Neuronal stem cell (in vitro differentiated cells): Measurements from ENCODE around the gene NPL.

Experiments used
- DNase-seq: peaks from one replicate; pipeline ENCODE4 v3.0.0-alpha.2; 2013; ENCODE audit warnings: low spot score
- H2AFZ ChIP-seq: one replicate; pipeline ENCODE4 v1.6.1; 2013; ENCODE audit warnings: mild to moderate bottlenecking, low read length, inconsistent platforms
- H2AK5ac ChIP-seq: 2 replicates; pipeline ENCODE4 v1.6.1; 2013; ENCODE audit warnings: low read depth, mild to moderate bottlenecking, inconsistent platforms, low read length, moderate library complexity, mixed read lengths
- H2BK120ac ChIP-seq: 2 replicates; pipeline ENCODE4 v1.6.1; 2013; ENCODE audit warnings: low read depth, mild to moderate bottlenecking, inconsistent platforms, low read length, moderate library complexity, mixed read lengths
- H2BK12ac ChIP-seq: one replicate; pipeline ENCODE4 v1.6.1; 2013; ENCODE audit warnings: low read length, inconsistent platforms
- H2BK15ac ChIP-seq: 2 replicates; pipeline ENCODE4 v1.6.1; 2013; ENCODE audit warnings: mild to moderate bottlenecking, low read length, inconsistent platforms, mixed read lengths
- H2BK5ac ChIP-seq: one replicate; pipeline ENCODE4 v1.6.1; 2013; ENCODE audit warnings: inconsistent platforms, mild to moderate bottlenecking, low read length, moderate library complexity
- H3K14ac ChIP-seq: one replicate; pipeline ENCODE4 v1.6.1; 2013; ENCODE audit warnings: low read length, inconsistent platforms
- H3K18ac ChIP-seq: 2 replicates; pipeline ENCODE4 v1.6.1; 2013; ENCODE audit warnings: low read length, inconsistent platforms
- H3K23ac ChIP-seq: 2 replicates; pipeline ENCODE4 v1.6.1; 2013; ENCODE audit warnings: low read depth, mild to moderate bottlenecking, mixed read lengths, low read length, inconsistent platforms; ENCODE audit not compliant: poor library complexity
- H3K27ac ChIP-seq: replicated peaks from 3 replicates; pipeline ENCODE4 v1.5.1; 2013; ENCODE audit warnings: low read length, inconsistent platforms
- H3K27me3 ChIP-seq, 3 experiments: 2 replicates each; pipeline ENCODE4 v1.6.1; 2013; ENCODE audit warnings: low read length in 3 of 3, mild to moderate bottlenecking in 2 of 3, inconsistent platforms in 1 of 3, low read depth in 1 of 3, mixed read lengths in 1 of 3, moderate library complexity in 1 of 3; ENCODE audit not compliant: control insufficient read depth in 3 of 3, insufficient read depth in 3 of 3
- H3K36me3 ChIP-seq, 2 donors: replicated peaks in 1 of 2; 2 replicates each; pipeline ENCODE4 v1.6.1; 2013; ENCODE audit warnings: low read length in 2 of 2; ENCODE audit not compliant: control insufficient read depth in 2 of 2, insufficient read depth in 2 of 2
- H3K4ac ChIP-seq: 2 replicates; pipeline ENCODE4 v1.6.1; 2013; ENCODE audit warnings: inconsistent platforms, mild to moderate bottlenecking, low read length, moderate library complexity
- H3K4me1 ChIP-seq, 2 donors: 1 replicate in 1 of 2; 2 replicates in 1 of 2; pipeline ENCODE4 v1.6.1; 2013; ENCODE audit warnings: low read length in 2 of 2, low read depth in 1 of 2; ENCODE audit not compliant: control insufficient read depth in 2 of 2, insufficient read depth in 1 of 2
- H3K4me2 ChIP-seq: one replicate; pipeline ENCODE4 v1.6.1; 2013; ENCODE audit warnings: mild to moderate bottlenecking, low read length, inconsistent platforms; ENCODE audit not compliant: insufficient read depth, poor library complexity, severe bottlenecking
- H3K4me3 ChIP-seq, 2 donors: 2 replicates each; pipeline ENCODE4 v1.5.1; 2013; ENCODE audit warnings: low read length in 2 of 2, mild to moderate bottlenecking in 2 of 2, inconsistent platforms in 1 of 2, moderate library complexity in 1 of 2
- H3K79me1 ChIP-seq: one replicate; pipeline ENCODE4 v1.6.1; 2013; ENCODE audit warnings: low read depth, mild to moderate bottlenecking, inconsistent platforms, low read length, moderate library complexity
- H3K9ac ChIP-seq: one replicate; pipeline ENCODE4 v1.6.1; 2013; ENCODE audit warnings: mild to moderate bottlenecking, low read depth, low read length, inconsistent platforms; ENCODE audit not compliant: poor library complexity
- H3K9me3 ChIP-seq, 2 donors: replicated peaks in 1 of 2; 2 replicates each; pipeline versions ENCODE3 to v1.6.1; 2013; ENCODE audit warnings: low read length in 2 of 2, mild to moderate bottlenecking in 2 of 2, inconsistent platforms in 1 of 2, low read depth in 1 of 2, mixed read lengths in 1 of 2, moderate library complexity in 1 of 2; ENCODE audit not compliant: control insufficient read depth in 2 of 2, insufficient read depth in 1 of 2
- H4K8ac ChIP-seq: one replicate; pipeline ENCODE4 v1.6.1; 2013; ENCODE audit warnings: low read depth, mild to moderate bottlenecking, inconsistent platforms, low read length, moderate library complexity
- H4K91ac ChIP-seq: one replicate; pipeline ENCODE4 v1.6.1; 2013; ENCODE audit warnings: low read length, low read depth, mild to moderate bottlenecking, inconsistent platforms; ENCODE audit not compliant: poor library complexity
- WGBS, 2 donors: extraction: QIAGEN DNeasy Blood & Tissue Kit; methylation state at CpG; one replicate each; pipeline ENCODE4 v1.1.7; 2013; ENCODE audit warnings: missing lambda C conversion rate in 2 of 2, mixed read lengths in 1 of 2; ENCODE audit not compliant: insufficient read length in 2 of 2, insufficient replicate concordance in 1 of 2; ENCODE audit errors: extremely low coverage in 2 of 2; 5-methylcytosine and 5-hydroxymethylcytosine counted together

The NPL gene

GRCh38 chr1:182791281-182792179, 2.0 kb downstream of the NPL start:
- no peaks in the 10 kb centered on the region for H3K79me1 ChIP-seq
- no peak overlapping the region for H3K9ac ChIP-seq
- DNase-seq = no peak
- H2BK120ac ChIP-seq = no peak overlapping the region
- no peak overlapping the region for H2BK5ac ChIP-seq
- no peak overlapping the region for H3K27ac ChIP-seq
- H3K4me2 ChIP-seq = no peak overlapping the region
- no peak overlapping the region for H4K91ac ChIP-seq
- H2AK5ac ChIP-seq = no peak overlapping the region
- no peak overlapping the region for H3K4ac ChIP-seq
- peaks cover 3 to 44% (median 17%) of the 10 kb centered on the region in 3 experiments for H3K27me3 ChIP-seq
- WGBS, 2 donors = 100% methylated on average over 2 of the region's 8 CpGs; no CpG with 5 or more reads in 1 of the 2 donors
- H2AFZ ChIP-seq = no peak overlapping the region
- no peaks in the 10 kb centered on the region for H3K9me3 ChIP-seq
- no peak overlapping the region for H2BK15ac ChIP-seq
- H2BK12ac ChIP-seq = no peak overlapping the region
- H3K18ac ChIP-seq = no peak overlapping the region
- no peak overlapping the region for H3K14ac ChIP-seq
- no peak overlapping the region for H3K4me3 ChIP-seq
- no peak overlapping the region for H4K8ac ChIP-seq
- no peaks in the 10 kb centered on the region for H3K36me3 ChIP-seq
- H3K4me1 ChIP-seq = peaks cover 2% of the 10 kb centered on the region in 2 donors
- H3K23ac ChIP-seq = no peak overlapping the region

GRCh38 chr1:182794091-182794490, 4.5 kb downstream of the NPL start:
- no peak overlapping the region for H3K27ac ChIP-seq

GRCh38 chr1:182794676-182795201, 5.2 kb downstream of the NPL start:
- Histone ChIP-seq H3K27ac (no peak overlapping the region), H2AK5ac (no peak overlapping the region), H3K27me3 (peaks cover 0 to 15% (median 5%) of the 10 kb centered on the region in 3 experiments), H3K4me1 (peaks cover 0 to 2% of the 10 kb centered on the region in 2 donors), H2AFZ (no peak overlapping the region), H2BK12ac (no peak overlapping the region), H3K36me3 (no peaks in the 10 kb centered on the region), H3K79me1 (no peaks in the 10 kb centered on the region), H3K9ac (no peak overlapping the region), H2BK120ac (no peak overlapping the region), H3K4me3 (no peak overlapping the region), H2BK5ac (no peak overlapping the region), H2BK15ac (no peak overlapping the region), H4K91ac (no peak overlapping the region), H3K14ac (no peak overlapping the region), H3K18ac (no peak overlapping the region), H4K8ac (no peak overlapping the region), H3K9me3 (no peaks in the 10 kb centered on the region), H3K4ac (no peak overlapping the region), H3K23ac (no peak overlapping the region), H3K4me2 (no peak overlapping the region)
- WGBS, 2 donors = no CpG with 5 or more reads among the region's 3 CpGs
- no peak for DNase-seq

More at GRCh38 chr1:182794091-182794490, 4.5 kb downstream of the NPL start:
- Histone ChIP-seq H3K23ac (no peak overlapping the region), H2BK5ac (no peak overlapping the region), H3K9me3 (no peaks in the 10 kb centered on the region), H2BK15ac (no peak overlapping the region), H4K8ac (no peak overlapping the region), H3K4me1 (peaks cover 0 to 2% of the 10 kb centered on the region in 2 donors), H3K4me2 (no peak overlapping the region), H3K79me1 (no peaks in the 10 kb centered on the region), H3K9ac (no peak overlapping the region), H3K4me3 (no peak overlapping the region), H4K91ac (no peak overlapping the region), H3K18ac (no peak overlapping the region), H2AK5ac (no peak overlapping the region), H2AFZ (no peak overlapping the region), H3K4ac (no peak overlapping the region), H3K14ac (no peak overlapping the region), H3K36me3 (no peaks in the 10 kb centered on the region), H2BK120ac (no peak overlapping the region), H3K27me3 (peaks cover 3 to 21% (median 9%) of the 10 kb centered on the region in 3 experiments), H2BK12ac (no peak overlapping the region)
- DNase-seq = no peak
- WGBS, 2 donors = no CpG with 5 or more reads among the region's 2 CpGs

- H3K36me3 ChIP-seq = no peaks in the 10 kb centered on the region
- H3K4me1 ChIP-seq = peaks cover 0 to 2% of the 10 kb centered on the region in 2 donors
- DNase-seq = no peak
- no peaks in the 10 kb centered on the region for H3K79me1 ChIP-seq
- no peak overlapping the region for H3K4ac ChIP-seq
- no peak overlapping the region for H3K18ac ChIP-seq
- H3K4me3 ChIP-seq = no peak overlapping the region
- no peak overlapping the region for H2AFZ ChIP-seq
- H3K4me2 ChIP-seq = no peak overlapping the region
- H3K27ac ChIP-seq = no peak overlapping the region
- no peak overlapping the region for H2BK12ac ChIP-seq
- no peak overlapping the region for H2BK15ac ChIP-seq
- no peak overlapping the region for H2BK5ac ChIP-seq
- peaks cover 0 to 7% (median 0%) of the 10 kb centered on the region in 3 experiments for H3K27me3 ChIP-seq
- H3K14ac ChIP-seq = no peak overlapping the region
- no peak overlapping the region for H2BK120ac ChIP-seq
- H3K23ac ChIP-seq = no peak overlapping the region
- H3K9me3 ChIP-seq = no peaks in the 10 kb centered on the region
- WGBS, 2 donors = no CpG with 5 or more reads among the region's 8 CpGs
- no peak overlapping the region for H2AK5ac ChIP-seq
- H4K8ac ChIP-seq = no peak overlapping the region
- no peak overlapping the region for H4K91ac ChIP-seq
- H3K9ac ChIP-seq = no peak overlapping the region
Measured at GRCh38 chr1:182795563-182796228, 6.1 kb downstream of the NPL start.
